NCI-H2029 (cell line): Measurements from ENCODE around the gene SLC35F4.

Experiments used
- DNase-seq: peaks from one replicate; lab custom pipeline; 2025; lab: John Stamatoyannopoulos, UW

The SLC35F4 gene

GRCh38 chr14:57526942-57527341 lies 338.9 kb downstream of the SLC35F4 start:
- DNase-seq = no peak

GRCh38 chr14:57519043-57519442 lies 346.8 kb downstream of the SLC35F4 start:
- no peak for DNase-seq
